ENCODE results near the gene ADH5. TPM values are rescaled to one million over a fixed set of nuclear protein-coding genes. Genes with fewer than 3 reads are reported as not detected.
"Not testable (repeated sequence)": the region's sequence is repeated elsewhere in the genome, so short reads cannot be mapped to it uniquely, and the experiment has no call there.

ADH5 gene
- total RNA-seq, 2 experiments from 2014 or later: 107 to 114 TPM

DNA sequence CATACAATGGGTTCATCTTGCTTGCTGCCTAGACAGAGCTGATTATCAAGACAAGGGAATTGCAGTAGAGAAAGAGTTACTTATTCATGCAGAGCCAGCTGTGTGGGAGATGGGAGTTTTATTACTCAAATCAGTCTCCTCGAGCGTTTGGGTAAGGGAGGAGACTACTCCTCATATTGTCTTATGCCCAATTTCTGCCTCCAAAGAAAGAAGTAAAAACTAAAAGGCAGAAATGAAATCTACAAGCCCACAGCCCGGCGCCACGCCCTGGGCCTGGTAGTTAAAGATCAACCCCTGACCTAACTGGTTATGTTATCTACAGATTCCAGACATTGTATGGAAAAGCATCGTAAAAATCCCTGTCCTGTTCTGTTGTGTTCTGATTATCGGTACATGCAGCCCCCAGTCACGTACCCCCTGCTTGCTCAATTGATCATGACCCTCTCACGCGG lies 64.8 kb downstream of the ADH5 start:
- POLR2A ChIA-PET: interaction anchor here (1.6 kb wide), 1 partner anchor 95 kb away, joined by 5 read pairs; the partner anchor contains the start of gene EIF4E

GRCh38 chr4:99022566-99022965 lies 66.0 kb downstream of the ADH5 start:
- Mint-ChIP-seq H3K4me3 (no peak overlapping the region), H3K27ac (no peak overlapping the region), H3K4me1 (peaks cover 14% of the 10 kb centered on the region), H3K36me3 (ENCODE audit: low read depth) (peaks cover 25% of the 10 kb centered on the region), H3K9me3 (peaks cover 24% of the 10 kb centered on the region), H3K27me3 (no peaks in the 10 kb centered on the region)
- DNase-seq: no peak
- POLR2A ChIA-PET: no interaction called here
- CTCF ChIA-PET: no interaction called here

More for the DNA sequence above, 64.8 kb downstream of the ADH5 start:
- not testable (repeated sequence) for DNase-seq, H3K4me3 Mint-ChIP-seq, H3K27ac Mint-ChIP-seq, H3K27me3 Mint-ChIP-seq
- Mint-ChIP-seq H3K9me3 (peaks cover 21% of the 10 kb centered on the region), H3K36me3 (ENCODE audit: low read depth) (peaks cover 25% of the 10 kb centered on the region), H3K4me1 (peaks cover 14% of the 10 kb centered on the region)
- CTCF ChIA-PET: interaction anchor here (1.5 kb wide), 1 partner anchor 28 kb away, joined by 8 read pairs; the partner anchor contains the start of gene METAP1

GRCh38 chr4:99021386-99021785 lies 67.2 kb downstream of the ADH5 start:
- ChIA-PET CTCF (no interaction called here), POLR2A (no interaction called here)
- Mint-ChIP-seq H3K4me1 (peaks cover 14% of the 10 kb centered on the region), H3K27me3 (no peaks in the 10 kb centered on the region), H3K4me3 (no peak overlapping the region), H3K9me3 (peaks cover 24% of the 10 kb centered on the region), H3K36me3 (ENCODE audit: low read depth) (peaks cover 30% of the 10 kb centered on the region), H3K27ac (no peak overlapping the region)
- no peak for DNase-seq

Other genes starting within 250 kb of the ADH5 start
- 10 to 100 TPM; 80.1 to 88.5 TPM for gene EIF4E, start 159.7 kb downstream of the ADH5 start, total RNA-seq
- 10 to 100 TPM; 41.5 to 44.9 TPM for gene METAP1, start 93.1 kb downstream of the ADH5 start, total RNA-seq
- gene ADH4, start 55.5 kb upstream of the ADH5 start, total RNA-seq: not detected
- not detected for gene ADH6, start 130.5 kb upstream of the ADH5 start, total RNA-seq
- not detected for gene ADH1A, start 202.2 kb upstream of the ADH5 start, total RNA-seq
- not detected for gene ADH1B, start 232.6 kb upstream of the ADH5 start, total RNA-seq